ENCODE results near the gene PDK2.

PDK2 gene

GRCh38 chr17:50100480-50100883 lies 5.3 kb downstream of the PDK2 start:
- DNase-seq (ENCODE audit: low read depth in 2 of 2): no peak

- DNase-seq (ENCODE audit: low read depth in 2 of 2): no peak
Observed at GRCh38 chr17:50100921-50101345, 5.8 kb downstream of the PDK2 start.

- DNase-seq (ENCODE audit: low read depth in 2 of 2): no peak
Observed at GRCh38 chr17:50101346-50102163, 6.4 kb downstream of the PDK2 start.

- DNase-seq (ENCODE audit: low read depth in 2 of 2): no peak
Observed at GRCh38 chr17:50102164-50102991, 7.2 kb downstream of the PDK2 start.

GRCh38 chr17:50103252-50103651 lies 8.1 kb downstream of the PDK2 start:
- DNase-seq (ENCODE audit: low read depth in 2 of 2): no peak

- no peak for DNase-seq (ENCODE audit: low read depth in 2 of 2)
Observed at GRCh38 chr17:50103941-50104340, 8.8 kb downstream of the PDK2 start.

GRCh38 chr17:50105811-50106210 lies 10.7 kb downstream of the PDK2 start:
- no peak for DNase-seq (ENCODE audit: low read depth in 2 of 2)

- DNase-seq (ENCODE audit: low read depth in 2 of 2): no peak
Observed at GRCh38 chr17:50106393-50107131, 11.4 kb downstream of the PDK2 start.

- DNase-seq (ENCODE audit: low read depth in 2 of 2): no peak
Observed at GRCh38 chr17:50107790-50108414, 12.8 kb downstream of the PDK2 start.

GRCh38 chr17:50108556-50108955 lies 13.4 kb downstream of the PDK2 start:
- DNase-seq (ENCODE audit: low read depth in 2 of 2): no peak

GRCh38 chr17:50109207-50109606 lies 14.1 kb downstream of the PDK2 start:
- DNase-seq (ENCODE audit: low read depth in 2 of 2): no peak

- DNase-seq (ENCODE audit: low read depth in 2 of 2): no peak
Observed at GRCh38 chr17:50109785-50110184, 14.6 kb downstream of the PDK2 start.

- no peak for DNase-seq (ENCODE audit: low read depth in 2 of 2)
Observed at GRCh38 chr17:50110591-50111349, 15.6 kb downstream of the PDK2 start.

GRCh38 chr17:50111673-50112655 lies 16.8 kb downstream of the PDK2 start:
- DNase-seq (ENCODE audit: low read depth in 2 of 2): no peak

GRCh38 chr17:50112694-50113093 lies 17.5 kb downstream of the PDK2 start:
- no peak for DNase-seq (ENCODE audit: low read depth in 2 of 2)

GRCh38 chr17:50113624-50114320 lies 18.6 kb downstream of the PDK2 start:
- no peak for DNase-seq (ENCODE audit: low read depth in 2 of 2)

GRCh38 chr17:50114401-50114800 lies 19.2 kb downstream of the PDK2 start:
- DNase-seq (ENCODE audit: low read depth in 2 of 2): no peak

- DNase-seq (ENCODE audit: low read depth in 2 of 2): no peak
Observed at GRCh38 chr17:50114849-50115357, 19.8 kb downstream of the PDK2 start.

- no peak for DNase-seq (ENCODE audit: low read depth in 2 of 2)
Observed at GRCh38 chr17:50115756-50116155, 20.6 kb downstream of the PDK2 start.
